ENCODE results near the gene UHRF2.
"Not testable (repeated sequence)": the region's sequence is repeated elsewhere in the genome, so short reads cannot be mapped to it uniquely, and the experiment has no call there.

The UHRF2 gene

DNA sequence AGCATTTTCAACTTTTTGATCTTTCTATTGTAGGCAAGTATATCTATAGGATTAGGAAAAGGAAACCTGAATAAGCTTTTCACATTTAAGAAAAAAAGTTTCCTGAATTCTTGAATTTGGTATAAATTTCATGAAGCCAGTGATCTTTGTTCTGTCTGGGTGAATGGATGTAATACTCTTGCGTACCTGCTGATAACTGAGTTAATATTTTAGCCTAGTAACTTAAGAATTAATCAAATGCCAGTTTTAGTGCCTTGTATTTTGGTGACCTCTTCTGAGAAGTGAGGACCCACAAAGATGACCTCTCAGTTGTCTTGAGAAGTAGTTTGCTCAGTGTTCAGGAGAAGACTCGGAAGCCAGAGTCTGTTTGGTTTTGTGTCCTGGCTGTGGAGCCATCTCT, 77.9 kb downstream of the UHRF2 start:
- DNase-seq: no peak

DNA sequence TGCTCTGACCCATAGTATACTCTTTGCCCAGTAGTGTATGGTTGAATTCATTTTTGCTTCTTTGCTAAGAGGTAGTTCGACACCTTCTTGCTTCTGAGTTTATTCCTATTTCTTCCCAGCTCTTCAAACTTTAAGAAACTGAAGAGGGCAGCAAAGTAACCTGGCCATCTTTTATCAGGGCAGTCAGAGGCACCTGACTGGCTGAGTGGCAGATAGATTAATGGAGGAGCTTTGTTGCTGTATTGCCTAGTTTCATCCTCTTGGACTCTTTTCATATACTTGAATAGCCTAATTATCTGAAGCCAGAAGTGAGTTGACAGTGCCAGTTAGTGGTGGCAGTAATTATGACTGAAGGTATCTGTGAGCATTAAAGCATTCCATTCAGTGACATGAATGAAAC, 82.5 kb downstream of the UHRF2 start:
- DNase-seq: no peak

DNA sequence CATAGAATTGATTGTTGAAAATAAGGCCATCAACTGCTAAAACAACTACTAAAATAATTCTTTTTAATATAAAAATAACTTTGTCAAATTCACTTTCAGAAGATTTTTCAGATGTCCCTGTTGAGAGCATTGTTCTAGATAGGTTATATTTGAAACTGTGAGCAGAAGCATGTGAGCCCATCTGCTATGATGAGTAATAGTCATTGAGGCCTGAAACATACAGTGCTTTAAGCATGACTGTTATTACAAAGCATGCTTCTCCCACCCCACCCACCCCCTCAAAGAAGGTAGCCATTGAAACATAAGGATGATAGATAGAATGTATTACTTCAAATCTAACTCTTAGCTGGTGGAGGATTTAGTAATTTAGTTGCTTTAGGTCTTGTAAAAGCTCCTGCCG, 86.0 kb downstream of the UHRF2 start:
- DNase-seq: no peak

DNA sequence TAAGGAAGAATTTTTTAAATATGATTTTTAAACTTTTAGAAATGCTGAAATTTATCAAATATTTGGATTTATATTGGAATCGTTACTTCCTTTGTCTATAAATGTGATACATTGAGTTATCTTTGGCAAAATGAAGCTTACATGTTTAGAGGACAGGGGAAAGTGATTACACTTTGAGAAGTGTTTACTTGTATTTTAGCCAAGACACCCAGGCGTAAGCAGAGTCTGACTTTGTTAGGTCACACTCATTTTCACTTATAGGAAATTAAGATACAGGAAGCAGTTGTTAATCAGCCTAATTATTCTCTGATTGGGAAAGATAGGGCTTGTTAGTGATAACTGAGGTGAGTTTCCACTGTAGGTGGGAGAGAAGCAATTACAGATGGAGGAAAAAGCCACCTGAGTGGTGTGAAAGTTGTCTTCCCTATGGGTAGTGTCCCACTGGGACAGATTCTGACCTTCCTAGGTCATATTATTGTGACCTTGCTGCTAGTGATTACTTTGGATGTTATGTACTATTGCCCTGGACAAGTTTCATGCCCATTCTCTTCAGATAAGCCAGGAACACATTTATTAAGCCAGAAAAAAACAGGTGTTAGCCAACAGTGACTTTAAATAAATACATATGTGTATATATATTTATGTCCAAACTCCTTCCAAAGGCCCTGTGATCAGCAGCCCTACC, 88.7 kb downstream of the UHRF2 start:
- DNase-seq: no peak

DNA sequence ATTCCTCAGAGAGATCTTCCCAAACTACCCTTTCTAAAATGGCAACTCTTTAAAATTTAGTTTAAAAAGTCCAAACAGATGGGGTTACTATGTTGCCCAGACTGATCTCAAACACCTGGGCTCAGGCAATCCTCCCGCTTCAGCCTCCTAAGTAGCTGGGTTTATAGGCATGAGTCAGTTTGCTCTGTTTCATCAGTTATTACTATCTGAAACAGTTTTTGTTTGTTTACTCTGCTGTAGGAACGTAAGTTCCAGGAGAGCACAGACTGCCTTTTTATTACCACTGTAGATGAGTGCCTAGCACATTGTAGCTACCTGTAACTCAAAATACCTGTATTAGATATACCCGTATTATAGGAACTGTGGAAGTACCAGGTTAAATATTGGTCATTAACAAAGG, 89.4 kb downstream of the UHRF2 start:
- no peak for DNase-seq

DNA sequence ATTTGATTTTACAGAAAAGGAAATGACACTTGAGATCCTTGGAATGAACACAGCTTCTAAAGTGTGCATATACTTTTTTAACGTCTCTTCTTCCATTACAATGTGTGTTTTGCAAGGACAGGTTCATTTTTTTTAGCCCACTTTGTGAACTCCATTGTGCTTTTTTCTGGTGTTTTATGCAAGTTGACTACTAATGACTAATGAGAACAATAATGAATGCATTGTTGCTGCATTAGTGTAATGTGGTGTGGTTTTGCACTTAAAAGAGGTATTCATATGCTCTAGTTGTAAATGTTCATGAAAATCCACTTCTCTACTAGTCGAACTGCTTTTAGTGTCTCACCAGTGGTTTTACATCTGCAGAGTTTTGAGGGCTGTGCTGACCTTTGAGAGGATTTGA, 93.6 kb downstream of the UHRF2 start:
- DNase-seq: no peak

DNA sequence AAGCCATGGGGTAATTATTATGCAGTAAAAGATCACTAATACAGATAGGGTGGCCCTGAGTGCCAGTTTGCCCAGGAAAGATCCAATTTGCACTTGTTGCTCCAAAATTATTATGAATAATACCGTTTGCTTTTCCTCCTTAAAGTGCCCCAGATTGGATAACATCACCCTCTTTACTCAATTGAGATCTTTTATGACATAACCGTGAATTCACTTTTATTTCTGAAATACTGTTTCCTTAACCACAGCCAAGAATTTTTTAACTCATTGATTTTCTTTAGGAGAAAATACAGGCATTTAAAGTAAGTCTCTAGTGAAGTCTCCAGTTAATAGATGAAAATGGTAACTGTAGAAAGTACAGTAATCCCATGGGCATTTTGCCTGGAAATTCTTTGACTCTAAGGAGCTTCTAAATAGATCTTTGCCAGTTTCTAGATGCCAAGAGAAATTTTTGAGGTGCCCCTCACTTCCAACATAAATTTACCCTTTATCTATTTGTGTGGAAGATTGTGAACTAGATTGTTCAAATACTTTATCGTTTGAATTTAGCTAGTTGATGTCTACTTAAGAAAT, 99.2 kb downstream of the UHRF2 start:
- no peak for DNase-seq

DNA sequence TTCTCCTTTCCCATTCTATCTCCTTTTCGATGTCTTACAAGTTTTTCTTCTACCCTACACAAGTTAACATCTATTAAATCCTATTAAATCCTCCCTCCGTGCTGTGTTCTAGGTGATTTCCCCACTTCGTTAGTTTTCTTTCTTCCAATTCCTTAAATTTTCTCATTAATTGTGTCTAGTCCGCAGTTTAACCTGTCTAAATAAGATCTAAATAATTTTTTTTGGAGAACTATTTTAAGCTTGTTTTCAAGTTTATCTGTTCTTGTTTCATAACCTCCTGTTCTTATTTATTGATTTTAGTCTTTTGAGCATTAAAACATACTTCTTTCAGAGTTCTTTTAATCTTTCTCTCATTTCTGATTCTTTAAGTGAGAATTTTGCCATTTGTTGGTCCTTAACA, 109.3 kb downstream of the UHRF2 start:
- DNase-seq: no peak

DNA sequence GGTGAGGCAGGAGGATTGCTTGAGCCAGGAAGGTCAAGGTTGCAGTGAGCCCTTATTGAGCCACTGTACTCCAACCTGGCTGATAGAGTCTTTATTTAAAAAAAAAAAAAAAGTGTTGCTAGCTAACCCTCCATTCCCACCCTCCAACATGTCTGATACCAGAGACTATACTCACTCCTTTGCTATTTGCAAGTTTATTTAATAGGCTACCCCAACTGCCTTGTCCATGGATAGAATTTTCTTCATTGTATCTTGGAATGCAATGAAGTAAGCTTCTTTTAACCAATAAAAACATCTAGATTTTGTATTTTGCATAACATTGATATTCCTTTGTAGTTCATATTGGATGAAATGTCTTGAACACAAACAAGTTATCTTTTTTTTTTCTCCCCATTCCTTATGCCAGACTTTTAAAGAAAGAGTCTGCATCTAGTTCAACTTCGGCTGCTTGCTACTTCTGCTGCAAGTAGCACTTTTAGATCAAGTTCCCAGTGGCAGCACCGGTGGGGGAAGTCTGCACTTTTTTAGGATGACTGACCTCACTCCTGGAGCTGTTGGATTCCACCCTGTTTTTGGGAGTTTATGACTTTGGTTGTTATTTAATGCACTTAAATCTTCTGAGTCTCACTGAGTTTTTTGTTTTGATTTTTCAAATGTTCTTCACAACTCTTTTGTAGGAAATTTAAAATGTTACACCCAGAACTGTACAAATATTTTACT, 112.5 kb downstream of the UHRF2 start:
- no peak for DNase-seq

DNA sequence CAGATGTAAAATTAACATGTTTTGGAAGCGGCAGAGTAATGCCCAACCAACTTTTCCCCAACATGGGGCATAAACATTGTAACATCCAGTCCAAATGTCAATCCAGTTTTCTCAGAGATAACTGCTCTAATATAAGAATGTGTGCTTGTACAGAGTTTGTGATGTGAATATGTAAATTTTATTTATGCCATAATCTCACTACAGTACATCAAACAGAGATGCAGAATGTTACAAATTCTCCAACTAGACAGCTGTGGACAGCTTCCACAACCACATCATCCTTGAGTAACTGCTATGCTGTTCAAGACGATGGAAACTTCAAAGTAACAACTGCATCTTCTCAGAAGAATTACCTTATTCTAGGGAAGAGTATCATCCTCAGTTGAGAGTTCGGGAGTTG, 122.6 kb downstream of the UHRF2 start:
- no peak for DNase-seq

DNA sequence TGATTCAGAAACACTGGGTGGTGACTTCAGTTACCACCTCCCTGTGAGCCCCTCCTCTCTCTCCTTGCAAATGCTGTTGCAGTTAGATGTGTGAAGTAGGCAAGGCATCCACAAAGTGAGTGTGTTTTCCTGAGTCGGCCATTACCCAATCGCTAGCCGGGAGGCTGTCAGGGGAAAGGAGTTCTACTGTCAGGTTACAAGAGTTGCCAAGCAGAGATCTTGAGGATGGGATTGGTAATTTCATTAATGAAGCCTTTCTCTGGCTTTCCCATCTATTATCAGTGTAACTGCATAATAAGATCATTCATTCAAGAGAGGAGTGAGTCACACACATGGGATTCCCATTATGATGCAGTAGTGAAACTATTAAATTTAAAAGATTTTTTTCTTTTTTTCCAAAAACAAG, 125.7 kb downstream of the UHRF2 start:
- DNase-seq: no peak

DNA sequence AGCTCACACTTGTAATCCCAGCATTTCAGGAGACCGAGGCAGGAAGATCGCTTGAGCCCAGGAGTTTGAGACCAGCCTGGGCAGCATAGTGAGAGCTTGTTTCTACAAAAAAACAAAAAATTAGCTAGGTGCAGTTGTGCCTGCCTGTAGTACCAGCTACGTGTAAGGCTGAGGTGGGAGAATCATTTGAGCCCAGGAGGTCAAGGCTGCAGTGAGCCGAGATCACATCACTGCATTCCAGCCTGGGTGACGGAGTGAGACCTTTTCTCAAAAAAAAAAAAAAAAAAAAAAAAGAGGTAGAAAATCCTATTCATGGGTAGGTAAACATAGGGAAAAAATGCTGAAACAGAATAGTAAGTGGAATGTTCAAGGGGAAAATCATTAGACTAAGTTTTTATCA, 129.6 kb downstream of the UHRF2 start:
- not testable (repeated sequence) for DNase-seq

DNA sequence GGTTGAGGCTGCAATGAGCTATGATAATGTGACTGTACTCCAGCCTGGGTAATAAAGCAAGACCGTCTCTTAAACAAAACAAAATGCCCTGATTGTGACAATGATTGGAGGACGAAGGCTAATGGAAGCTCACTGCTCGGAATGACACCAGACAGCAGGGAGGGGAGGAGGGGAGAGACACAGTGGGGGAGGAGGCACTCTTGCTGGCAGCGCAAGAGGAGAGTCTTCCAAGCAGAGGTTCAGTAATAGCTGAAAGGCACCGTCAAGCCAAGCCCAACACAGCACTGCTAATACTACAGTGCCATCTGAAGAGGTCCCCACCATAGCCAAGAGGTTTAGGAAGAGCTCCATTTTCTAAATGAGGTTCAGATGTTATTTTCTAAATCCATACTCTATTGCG, 130.2 kb downstream of the UHRF2 start:
- no peak for DNase-seq

DNA sequence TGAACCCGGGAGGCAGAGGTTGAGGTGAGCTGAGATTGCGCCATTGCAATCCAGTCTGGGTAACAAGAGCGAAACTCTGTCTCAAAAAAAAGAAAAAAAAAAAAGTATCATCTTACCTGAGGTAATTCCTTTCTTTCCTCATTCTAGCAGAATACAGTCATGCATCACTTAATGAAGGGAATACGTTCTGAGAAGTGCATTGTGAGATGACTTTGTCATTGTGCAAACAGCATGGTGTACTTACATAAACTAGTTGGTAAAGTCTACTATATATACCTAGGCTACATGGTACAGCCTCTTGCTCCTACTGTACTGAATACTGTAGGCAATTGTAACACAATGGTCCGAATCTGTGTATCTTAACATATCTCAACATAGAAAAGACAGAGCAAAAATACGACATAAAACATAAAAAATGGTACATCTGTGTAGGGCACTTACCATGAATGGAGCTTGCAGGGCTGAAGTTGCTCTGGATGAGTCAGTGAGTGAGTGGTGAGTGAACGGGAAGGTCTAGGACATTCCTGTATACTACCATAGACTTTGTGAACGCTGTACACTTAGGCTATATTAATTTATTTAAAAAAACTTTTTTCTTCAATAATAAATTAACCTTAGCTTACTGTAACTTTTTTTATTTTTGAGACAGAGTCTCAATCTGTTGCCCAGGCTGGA, 132.2 kb downstream of the UHRF2 start:
- no peak for DNase-seq

DNA sequence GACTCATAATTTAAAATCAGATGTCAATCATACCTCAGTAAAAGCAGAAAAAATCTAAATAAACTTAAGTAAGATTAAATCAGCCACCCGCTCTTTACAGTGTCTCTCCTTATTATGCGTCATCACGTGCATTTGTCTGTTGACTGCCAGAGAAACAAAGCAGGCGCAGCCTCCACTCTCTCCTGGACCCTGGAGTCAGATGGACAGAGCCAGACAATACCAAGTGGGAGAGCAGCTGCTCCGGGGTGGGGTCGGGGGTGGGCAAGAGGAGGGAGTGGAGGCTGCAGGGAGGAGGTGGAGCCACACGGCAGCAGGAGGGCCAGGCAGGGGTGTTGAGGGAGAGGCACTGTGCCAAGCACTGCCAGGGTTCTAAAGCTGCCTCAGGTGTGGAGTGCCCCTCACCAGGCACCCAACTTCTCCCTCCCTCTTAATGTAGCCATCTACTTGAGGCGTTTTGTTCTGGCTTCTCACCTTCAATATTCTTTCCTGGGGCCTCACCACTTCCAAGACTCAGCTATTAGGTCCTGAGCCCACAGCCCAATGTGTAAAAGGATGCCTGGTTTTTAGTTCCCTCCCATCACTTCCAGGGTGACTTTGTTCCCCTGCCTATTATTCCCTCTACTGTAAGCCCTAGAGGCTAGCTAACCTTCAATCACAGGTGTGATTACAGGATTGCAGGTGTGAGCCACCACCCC, 136.3 kb downstream of the UHRF2 start:
- no peak for DNase-seq

DNA sequence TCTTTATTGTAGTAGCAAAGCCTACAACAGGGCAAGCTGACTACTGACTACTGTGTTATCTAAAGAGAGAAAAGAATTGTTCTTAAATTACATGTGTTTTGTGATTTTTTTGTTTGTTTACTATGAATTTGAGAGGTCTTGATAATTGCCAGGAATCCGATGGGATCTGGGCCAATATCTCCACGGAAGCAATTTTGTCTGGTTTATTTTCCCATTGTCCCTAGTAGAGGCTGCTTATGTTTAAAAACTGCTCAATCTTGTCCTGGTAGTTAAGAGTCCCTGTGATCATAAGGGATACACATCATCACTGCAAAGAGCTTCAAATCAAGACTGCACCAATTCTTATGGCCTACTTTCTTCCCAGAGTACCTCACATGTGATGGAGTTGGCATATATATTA, 138.1 kb downstream of the UHRF2 start:
- DNase-seq: no peak

DNA sequence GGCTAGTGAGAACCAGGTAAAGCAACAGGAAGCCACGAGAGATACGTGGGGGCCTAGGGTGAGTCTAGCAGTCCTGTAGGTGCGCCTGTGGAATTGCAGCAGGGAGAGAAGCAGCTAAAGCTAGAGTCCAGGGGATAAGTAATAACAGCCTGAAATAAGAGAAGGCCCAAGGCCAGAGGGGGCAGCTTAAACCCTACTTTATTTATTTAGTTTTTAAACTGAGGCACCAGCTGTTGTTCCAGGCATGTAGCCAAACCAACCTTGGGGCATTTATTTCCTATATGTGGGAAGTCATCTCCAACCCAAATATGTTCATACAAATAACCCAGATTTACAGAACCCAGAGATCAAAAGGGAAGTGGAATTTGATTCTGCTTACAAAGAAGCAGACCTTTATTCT, 139.0 kb downstream of the UHRF2 start:
- no peak for DNase-seq

DNA sequence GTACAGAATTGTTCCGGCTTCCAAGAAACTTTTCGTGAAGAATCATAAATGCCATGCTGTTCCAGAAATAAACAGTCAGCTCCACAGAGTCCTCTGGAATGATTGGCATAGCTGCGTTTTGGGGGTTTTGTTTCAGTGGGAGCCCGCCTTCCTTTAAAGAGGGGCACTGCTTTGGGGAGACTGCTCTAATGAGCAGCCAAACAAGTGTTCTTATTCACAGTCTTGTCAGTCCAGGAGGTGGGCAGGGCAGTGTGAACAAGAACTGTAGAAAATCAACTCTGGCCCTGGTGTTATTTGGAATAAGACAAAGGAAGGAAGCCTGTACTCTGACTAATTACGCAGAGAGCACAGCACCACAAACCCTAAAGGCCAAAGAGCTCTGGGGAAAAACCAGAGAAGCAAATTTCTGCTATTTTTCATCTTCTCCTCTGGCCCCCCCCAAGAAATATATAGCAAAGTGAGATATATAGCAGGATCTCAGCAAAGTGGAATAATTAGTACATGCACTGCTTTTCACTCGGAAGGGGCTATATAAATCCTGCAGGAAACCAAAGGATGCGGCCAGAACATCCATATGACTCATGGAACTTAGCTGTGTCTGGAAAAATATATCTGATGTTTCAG, 139.6 kb downstream of the UHRF2 start:
- no peak for DNase-seq

DNA sequence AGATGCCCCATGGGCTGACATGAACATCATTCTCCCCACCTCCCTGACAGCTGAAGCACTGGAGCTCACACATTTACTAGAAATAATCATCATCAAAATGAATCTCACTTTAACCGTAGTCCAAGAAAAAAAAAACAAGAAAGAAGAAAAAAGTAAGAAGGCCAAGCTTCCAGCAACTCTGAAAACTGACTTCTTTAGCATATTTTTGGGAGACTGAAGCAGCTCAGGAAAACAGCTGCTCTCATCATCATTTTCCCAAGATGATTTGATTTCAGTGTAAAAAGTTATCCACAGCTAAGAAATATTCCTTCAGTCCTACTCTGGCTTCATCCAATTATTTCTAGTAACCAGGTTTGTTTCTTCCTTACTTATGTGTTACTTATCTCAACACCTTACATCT, 140.9 kb downstream of the UHRF2 start:
- DNase-seq: no peak

All from stimulated activated CD4-positive, alpha-beta T cell treated with anti-CD3 and anti-CD28 coated beads, Interleukin-12 subunit alpha, Interleukin-12 subunit beta, amount 100 ng/mL, for 4 hours (primary cell).